ENCODE data around the gene LIFR. TPM values are rescaled to one million over a fixed set of nuclear protein-coding genes. Genes with fewer than 3 reads are reported as not detected.

The LIFR gene
- total RNA-seq, 1 donor from 2014 or later: 2.2 TPM

- Histone ChIP-seq H3F3A (ENCODE audit: low read depth) (no peaks in the 10 kb centered on the region), H3K79me2 (ENCODE audit: low read depth) (no peaks in the 10 kb centered on the region), H3K27me3 (no peaks in the 10 kb centered on the region), H4K20me1 (ENCODE audit: low read depth) (no peaks in the 10 kb centered on the region), H3K9me3 (ENCODE audit: low read depth) (no peaks in the 10 kb centered on the region), H3K27ac (no peak overlapping the region), H3K36me3 (no peaks in the 10 kb centered on the region), H3K4me3 (no peak overlapping the region), H3K4me1 (no peaks in the 10 kb centered on the region), H2AFZ (replicated peaks) (no peak overlapping the region), H3K4me2 (no peak overlapping the region), H3K9ac (no peak overlapping the region)
- Mint-ChIP-seq H3K9me3 (no peaks in the 10 kb centered on the region), H3K4me3 (no peak overlapping the region), H3K27ac (no peak overlapping the region), H3K4me1 (peaks cover 19% of the 10 kb centered on the region), H3K27me3 (ENCODE audit: insufficient read depth, low read depth) (no peaks in the 10 kb centered on the region), H3K36me3 (no peaks in the 10 kb centered on the region)
- TF ChIP-seq CTCF (IDR thresholded peaks at IDR 0.05): no peak
- TF ChIP-seq EZH2 (IDR thresholded peaks at IDR 0.05): no peak
- no peak for TF ChIP-seq EZH2phosphoT487 (IDR thresholded peaks at IDR 0.05)
- DNase-seq (ENCODE audit: low spot score): no peak
Measured at GRCh38 chr5:38431242-38431853, 125.1 kb downstream of the LIFR start.

GRCh38 chr5:38426986-38427950, 129.2 kb downstream of the LIFR start:
- H2AFZ ChIP-seq (replicated peaks): no peak overlapping the region
- H3K4me3 Mint-ChIP-seq: no peak overlapping the region
- H3K4me1 Mint-ChIP-seq: peaks cover 18% of the 10 kb centered on the region

GRCh38 chr5:38426490-38426889, 130.0 kb downstream of the LIFR start:
- Histone ChIP-seq H2AFZ (replicated peaks) (no peak overlapping the region), H3K36me3 (no peaks in the 10 kb centered on the region), H3K9me3 (ENCODE audit: low read depth) (no peaks in the 10 kb centered on the region), H4K20me1 (ENCODE audit: low read depth) (no peaks in the 10 kb centered on the region), H3K79me2 (ENCODE audit: low read depth) (no peaks in the 10 kb centered on the region), H3K4me1 (no peaks in the 10 kb centered on the region), H3K9ac (no peak overlapping the region), H3K4me2 (no peak overlapping the region), H3K27ac (no peak overlapping the region), H3K4me3 (no peak overlapping the region), H3K27me3 (no peaks in the 10 kb centered on the region), H3F3A (ENCODE audit: low read depth) (no peaks in the 10 kb centered on the region)
- no peak for DNase-seq (ENCODE audit: low spot score)
- no peaks in the 10 kb centered on the region for H3K27me3 Mint-ChIP-seq (ENCODE audit: insufficient read depth, low read depth)
- H3K36me3 Mint-ChIP-seq: no peaks in the 10 kb centered on the region
- H3K4me1 Mint-ChIP-seq: peaks cover 18% of the 10 kb centered on the region
- no peaks in the 10 kb centered on the region for H3K9me3 Mint-ChIP-seq
- no peak for TF ChIP-seq EZH2 (IDR thresholded peaks at IDR 0.05)
- no peak for TF ChIP-seq CTCF (IDR thresholded peaks at IDR 0.05)
- no peak for TF ChIP-seq EZH2phosphoT487 (IDR thresholded peaks at IDR 0.05)
- H3K27ac Mint-ChIP-seq: no peak overlapping the region
- H3K4me3 Mint-ChIP-seq: no peak overlapping the region

More at GRCh38 chr5:38426986-38427950, 129.2 kb downstream of the LIFR start:
- DNase-seq (ENCODE audit: low spot score): no peak
- H3K79me2 ChIP-seq (ENCODE audit: low read depth): no peaks in the 10 kb centered on the region
- H3K4me1 ChIP-seq: no peaks in the 10 kb centered on the region
- H3K27ac ChIP-seq: no peak overlapping the region
- TF ChIP-seq CTCF (IDR thresholded peaks at IDR 0.05) (no peak), EZH2 (IDR thresholded peaks at IDR 0.05) (no peak), EZH2phosphoT487 (IDR thresholded peaks at IDR 0.05) (no peak)
- no peaks in the 10 kb centered on the region for H3K27me3 Mint-ChIP-seq (ENCODE audit: insufficient read depth, low read depth)
- no peak overlapping the region for H3K27ac Mint-ChIP-seq
- no peak overlapping the region for H3K9ac ChIP-seq
- H3K9me3 Mint-ChIP-seq: no peaks in the 10 kb centered on the region
- no peaks in the 10 kb centered on the region for H3K36me3 Mint-ChIP-seq
- H3F3A ChIP-seq (ENCODE audit: low read depth): no peaks in the 10 kb centered on the region
- no peak overlapping the region for H3K4me3 ChIP-seq
- no peaks in the 10 kb centered on the region for H3K27me3 ChIP-seq
- H3K9me3 ChIP-seq (ENCODE audit: low read depth): no peaks in the 10 kb centered on the region
- no peaks in the 10 kb centered on the region for H3K36me3 ChIP-seq
- H3K4me2 ChIP-seq: no peak overlapping the region
- H4K20me1 ChIP-seq (ENCODE audit: low read depth): no peaks in the 10 kb centered on the region

Small RNA genes within 50 kb of the gene (microRNA-seq; reads per million reads assigned to microRNA genes)
- not detected for gene MIR3650

Small RNA genes within 50 kb of the gene (small RNA-seq; reads per million reads assigned to genes)
- gene AC091839.1: not detected
- gene MIR3650: not detected
